ENCODE data around the gene IMPDH1.

The IMPDH1 gene

GRCh38 chr7:128430207-128430606 is 20.4 kb upstream of the IMPDH1 start:
- no peak for TF ChIP-seq BACH2 (CRISPR knock-in tag; IDR thresholded peaks at IDR 0.05; ENCODE audit: borderline replicate concordance)
- TF ChIP-seq OSR1 (CRISPR knock-in tag; IDR thresholded peaks at IDR 0.05), result no peak
- no peak for TF ChIP-seq ZC3H10 (CRISPR knock-in tag; IDR thresholded peaks at IDR 0.05)
- TF ChIP-seq CSRNP3 (CRISPR knock-in tag; IDR thresholded peaks at IDR 0.05), result no peak
- no peak for TF ChIP-seq RARB (CRISPR knock-in tag; IDR thresholded peaks at IDR 0.05)
- no peak for TF ChIP-seq ARNTL (CRISPR knock-in tag; IDR thresholded peaks at IDR 0.05; ENCODE audit: borderline replicate concordance, low read depth)
- no peak for TF ChIP-seq ZNF8 (CRISPR knock-in tag; IDR thresholded peaks at IDR 0.05)
- TF ChIP-seq PPARA (CRISPR knock-in tag; IDR thresholded peaks at IDR 0.05; ENCODE audit: borderline replicate concordance), result no peak
- TF ChIP-seq ZNF565 (CRISPR knock-in tag; conservative IDR thresholded peaks at IDR 0.05; ENCODE audit: low read depth), result no peak
- TF ChIP-seq CSDC2 (CRISPR knock-in tag; IDR thresholded peaks at IDR 0.05), result no peak
- no peak for TF ChIP-seq ZFP3 (CRISPR knock-in tag; IDR thresholded peaks at IDR 0.05)
- ATAC-seq, result no peak

GRCh38 chr7:128427289-128427891 is 17.6 kb upstream of the IMPDH1 start:
- no peak for TF ChIP-seq ESRRG (CRISPR knock-in tag; IDR thresholded peaks at IDR 0.05)
- TF ChIP-seq BACH2 (CRISPR knock-in tag; IDR thresholded peaks at IDR 0.05; ENCODE audit: borderline replicate concordance), result peak; percentile 22; the same call in 1 of the 2 replicates
- peak; percentile 85 for ATAC-seq

GRCh38 chr7:128425850-128426249 is 16.1 kb upstream of the IMPDH1 start:
- ATAC-seq, result peak; percentile 84
- TF ChIP-seq POU6F1 (CRISPR knock-in tag; IDR thresholded peaks at IDR 0.05; ENCODE audit: borderline replicate concordance, low read depth) (no peak), ZFP30 (CRISPR knock-in tag; IDR thresholded peaks at IDR 0.05) (no peak), ZFP3 (CRISPR knock-in tag; IDR thresholded peaks at IDR 0.05) (no peak), GLIS3 (CRISPR knock-in tag; IDR thresholded peaks at IDR 0.05) (no peak), ZNF8 (CRISPR knock-in tag; IDR thresholded peaks at IDR 0.05) (no peak), ZNF565 (CRISPR knock-in tag; conservative IDR thresholded peaks at IDR 0.05; ENCODE audit: low read depth) (no peak), OSR1 (CRISPR knock-in tag; IDR thresholded peaks at IDR 0.05) (no peak), CSRNP3 (CRISPR knock-in tag; IDR thresholded peaks at IDR 0.05) (no peak), BACH2 (CRISPR knock-in tag; IDR thresholded peaks at IDR 0.05; ENCODE audit: borderline replicate concordance) (no peak), SNAI2 (CRISPR knock-in tag; IDR thresholded peaks at IDR 0.05) (no peak), PPARA (CRISPR knock-in tag; IDR thresholded peaks at IDR 0.05; ENCODE audit: borderline replicate concordance) (no peak), ISL1 (CRISPR knock-in tag; IDR thresholded peaks at IDR 0.05) (no peak), TSHZ2 (CRISPR knock-in tag; IDR thresholded peaks at IDR 0.05) (no peak), TCF4 (CRISPR knock-in tag; IDR thresholded peaks at IDR 0.05; ENCODE audit: borderline replicate concordance) (no peak), CSDC2 (CRISPR knock-in tag; IDR thresholded peaks at IDR 0.05) (no peak), ZNF70 (CRISPR knock-in tag; IDR thresholded peaks at IDR 0.05) (no peak), PATZ1 (CRISPR knock-in tag; IDR thresholded peaks at IDR 0.05; ENCODE audit: borderline replicate concordance) (no peak), ARNTL (CRISPR knock-in tag; IDR thresholded peaks at IDR 0.05; ENCODE audit: borderline replicate concordance, low read depth) (no peak)

Measured in SK-N-SH treated with all-trans-retinoic acid at 6 μM for 48 hours (cell line).